GM12875 (cell line): ENCODE data around the gene PHF2.

Source experiments
- H3K4me3 ChIP-seq: one replicate; pipeline ENCODE4 v1.5.1; 2011; ENCODE audit warnings: low read depth, low read length, control low read depth
- TF ChIP-seq, protein P1 (sequence below): IDR thresholded peaks from 2 replicates; pipeline ENCODE4 v1.5.1; 2011; ENCODE audit warnings: low read depth, mild to moderate bottlenecking, control low read depth, inconsistent platforms, low read length, moderate library complexity, borderline replicate concordance; ENCODE audit not compliant: insufficient read depth

PHF2 gene

DNA sequence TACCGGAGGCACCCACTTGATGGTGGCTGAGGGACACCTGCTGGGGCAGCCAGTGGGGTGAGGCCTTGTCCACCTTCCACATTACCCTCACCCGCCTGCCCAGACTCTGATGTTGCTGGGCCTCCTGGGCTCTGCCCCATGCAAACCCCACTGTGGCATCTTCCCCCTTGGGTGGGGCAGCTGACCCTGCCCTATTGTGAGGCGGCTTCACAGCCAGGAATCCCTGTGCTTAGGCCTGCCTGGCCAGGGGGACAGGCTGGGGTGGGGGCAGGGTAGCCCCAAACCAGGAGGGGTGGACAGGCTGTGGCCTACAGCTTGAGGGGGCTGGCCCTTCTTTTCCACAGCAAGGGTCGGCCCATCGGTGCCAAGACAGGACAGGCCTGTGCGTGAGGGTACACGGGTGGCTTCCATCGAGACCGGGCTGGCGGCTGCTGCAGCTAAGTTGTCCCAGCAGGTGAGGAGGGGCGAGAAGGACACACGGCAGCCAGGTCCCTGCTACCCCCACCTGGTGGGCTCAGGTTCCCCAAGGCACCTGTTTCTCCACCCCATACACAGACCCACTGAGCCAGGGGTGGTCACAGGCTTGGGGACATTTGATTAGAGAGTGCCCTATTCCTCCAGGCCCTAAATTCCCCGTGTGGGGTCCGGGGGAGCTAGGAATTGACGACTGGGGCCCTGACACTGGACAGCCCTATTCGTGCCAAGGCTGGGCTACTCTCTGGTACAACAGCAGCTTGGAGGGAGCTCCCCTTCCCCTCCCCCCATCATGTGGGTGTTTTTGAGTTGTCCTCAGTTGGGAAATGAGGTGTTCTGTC lies 99.2 kb downstream of the PHF2 start:
- no peak overlapping the region for H3K4me3 ChIP-seq
- TF ChIP-seq, protein P1, sequence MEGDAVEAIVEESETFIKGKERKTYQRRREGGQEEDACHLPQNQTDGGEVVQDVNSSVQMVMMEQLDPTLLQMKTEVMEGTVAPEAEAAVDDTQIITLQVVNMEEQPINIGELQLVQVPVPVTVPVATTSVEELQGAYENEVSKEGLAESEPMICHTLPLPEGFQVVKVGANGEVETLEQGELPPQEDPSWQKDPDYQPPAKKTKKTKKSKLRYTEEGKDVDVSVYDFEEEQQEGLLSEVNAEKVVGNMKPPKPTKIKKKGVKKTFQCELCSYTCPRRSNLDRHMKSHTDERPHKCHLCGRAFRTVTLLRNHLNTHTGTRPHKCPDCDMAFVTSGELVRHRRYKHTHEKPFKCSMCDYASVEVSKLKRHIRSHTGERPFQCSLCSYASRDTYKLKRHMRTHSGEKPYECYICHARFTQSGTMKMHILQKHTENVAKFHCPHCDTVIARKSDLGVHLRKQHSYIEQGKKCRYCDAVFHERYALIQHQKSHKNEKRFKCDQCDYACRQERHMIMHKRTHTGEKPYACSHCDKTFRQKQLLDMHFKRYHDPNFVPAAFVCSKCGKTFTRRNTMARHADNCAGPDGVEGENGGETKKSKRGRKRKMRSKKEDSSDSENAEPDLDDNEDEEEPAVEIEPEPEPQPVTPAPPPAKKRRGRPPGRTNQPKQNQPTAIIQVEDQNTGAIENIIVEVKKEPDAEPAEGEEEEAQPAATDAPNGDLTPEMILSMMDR, result no peak

DNA sequence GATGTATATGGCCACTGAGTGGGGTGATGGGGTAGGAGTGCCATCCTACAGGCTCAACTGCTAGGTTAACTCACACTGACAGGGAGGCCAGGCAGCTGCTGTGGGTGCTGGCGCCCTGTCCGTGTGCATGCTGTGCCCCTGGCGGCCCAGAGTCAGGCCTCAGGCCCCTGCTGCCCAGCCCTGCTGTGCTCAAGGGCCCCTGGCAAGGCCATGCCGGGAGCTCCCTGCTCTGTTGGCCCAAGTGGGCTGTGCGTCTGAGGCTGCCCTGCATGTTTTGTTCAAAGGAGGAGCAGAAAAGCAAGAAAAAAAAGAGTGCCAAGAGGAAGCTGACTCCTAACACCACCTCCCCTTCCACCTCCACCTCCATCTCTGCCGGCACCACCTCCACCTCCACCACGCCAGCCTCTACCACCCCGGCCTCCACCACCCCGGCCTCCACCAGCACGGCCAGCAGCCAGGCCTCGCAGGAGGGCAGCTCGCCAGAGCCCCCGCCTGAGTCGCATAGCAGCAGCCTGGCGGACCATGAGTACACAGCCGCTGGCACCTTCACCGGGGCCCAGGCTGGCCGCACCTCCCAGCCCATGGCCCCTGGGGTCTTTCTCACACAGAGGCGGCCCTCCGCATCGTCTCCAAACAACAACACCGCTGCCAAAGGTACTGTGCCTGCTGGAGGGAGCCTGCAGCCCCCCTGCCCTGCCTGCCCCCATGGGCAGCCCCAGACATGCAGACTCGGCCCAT lies 100.1 kb downstream of the PHF2 start:
- no peak overlapping the region for H3K4me3 ChIP-seq
- TF ChIP-seq, protein P1, result no peak

DNA sequence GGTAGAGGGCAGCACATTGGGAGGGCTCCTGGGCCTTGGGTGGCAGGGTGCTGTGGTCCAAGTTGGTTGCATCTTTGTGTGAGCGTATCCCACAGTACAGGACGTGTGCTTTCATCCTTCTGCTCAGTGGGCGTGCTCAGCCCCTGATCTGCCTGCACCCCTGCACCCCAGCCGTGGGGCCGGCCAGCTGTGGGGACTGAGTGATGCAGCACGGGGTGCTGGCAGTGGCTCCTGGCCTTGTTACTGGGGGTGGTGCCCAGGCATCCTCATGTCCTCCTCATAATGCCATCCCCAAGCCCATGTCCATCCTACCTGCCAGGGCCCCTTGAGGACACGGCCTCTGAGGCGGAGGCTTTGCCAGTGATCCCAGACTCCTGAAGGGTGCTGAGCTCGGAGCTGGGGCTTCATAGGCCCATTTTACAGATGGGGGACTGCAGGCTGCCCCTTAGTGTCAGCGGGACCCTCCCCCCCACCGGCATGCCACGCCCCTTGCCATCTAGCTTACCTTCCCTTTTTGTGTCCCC lies 100.7 kb downstream of the PHF2 start:
- TF ChIP-seq, protein P1, result no peak
- H3K4me3 ChIP-seq, result no peak overlapping the region

DNA sequence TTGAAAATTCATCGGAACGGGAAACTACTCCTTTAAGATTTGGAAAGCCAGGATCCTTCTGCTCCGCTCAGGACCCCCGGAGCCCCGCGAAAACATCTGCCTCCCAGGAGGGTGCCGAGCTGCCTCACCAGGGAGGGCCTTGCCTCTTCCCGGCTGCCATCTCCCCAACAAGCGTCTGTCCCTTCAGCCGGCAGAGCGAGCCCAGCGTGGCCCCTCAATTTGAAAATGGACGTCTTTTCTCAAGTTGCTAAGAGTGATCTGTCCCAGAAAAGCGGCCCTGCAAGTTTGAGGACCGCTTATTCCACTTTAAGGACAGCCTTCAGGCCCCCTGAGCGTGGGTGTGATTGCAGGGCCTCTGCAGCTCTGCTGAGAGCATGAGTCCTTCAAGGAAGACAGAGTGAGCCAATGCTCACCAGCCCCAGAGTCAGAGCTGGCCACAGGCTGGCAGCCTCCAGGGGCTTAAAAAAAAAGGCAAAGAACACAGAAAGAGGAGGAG lies 101.3 kb downstream of the PHF2 start:
- TF ChIP-seq, protein P1, result no peak
- no peak overlapping the region for H3K4me3 ChIP-seq

DNA sequence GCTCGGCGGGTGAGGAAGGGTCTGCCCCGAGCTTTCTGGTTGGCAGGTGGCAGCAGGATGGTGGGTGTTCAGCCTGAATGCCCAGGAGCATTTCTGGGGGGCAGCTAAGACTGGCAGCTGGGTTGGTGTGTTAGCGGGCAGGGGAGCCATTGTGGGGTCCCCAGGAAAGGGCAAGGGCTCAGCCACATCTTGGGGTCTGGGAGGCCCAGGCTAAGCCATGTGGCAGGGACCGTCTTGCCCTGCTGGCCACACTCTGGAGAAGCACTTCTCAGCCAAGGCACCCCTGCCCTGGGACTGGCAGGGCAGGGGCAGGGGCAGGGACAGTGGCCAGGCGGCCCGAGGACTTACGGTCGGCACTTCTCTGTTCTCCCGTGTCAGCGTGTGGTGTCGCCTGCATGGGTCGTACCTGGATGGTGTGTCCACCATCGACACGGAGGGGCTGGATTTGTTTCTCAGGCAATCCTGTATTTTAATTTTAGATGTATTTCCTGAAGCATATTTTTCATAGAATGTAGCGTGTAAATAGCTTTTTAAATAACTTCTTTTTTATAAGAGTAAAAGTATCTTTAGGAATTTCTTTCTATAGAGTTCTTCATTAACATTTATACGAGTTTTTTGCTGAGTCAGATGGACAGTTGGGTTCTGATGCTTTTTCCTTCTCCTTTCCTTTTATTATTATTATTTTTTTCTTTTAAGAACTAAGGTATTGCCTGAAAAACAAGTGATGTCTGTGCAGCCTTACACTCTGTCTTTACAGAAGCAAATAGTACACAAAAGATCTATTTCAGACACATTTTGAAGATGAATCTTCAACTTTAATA lies 102.0 kb downstream of the PHF2 start:
- no peak overlapping the region for H3K4me3 ChIP-seq
- TF ChIP-seq, protein P1, result no peak

DNA sequence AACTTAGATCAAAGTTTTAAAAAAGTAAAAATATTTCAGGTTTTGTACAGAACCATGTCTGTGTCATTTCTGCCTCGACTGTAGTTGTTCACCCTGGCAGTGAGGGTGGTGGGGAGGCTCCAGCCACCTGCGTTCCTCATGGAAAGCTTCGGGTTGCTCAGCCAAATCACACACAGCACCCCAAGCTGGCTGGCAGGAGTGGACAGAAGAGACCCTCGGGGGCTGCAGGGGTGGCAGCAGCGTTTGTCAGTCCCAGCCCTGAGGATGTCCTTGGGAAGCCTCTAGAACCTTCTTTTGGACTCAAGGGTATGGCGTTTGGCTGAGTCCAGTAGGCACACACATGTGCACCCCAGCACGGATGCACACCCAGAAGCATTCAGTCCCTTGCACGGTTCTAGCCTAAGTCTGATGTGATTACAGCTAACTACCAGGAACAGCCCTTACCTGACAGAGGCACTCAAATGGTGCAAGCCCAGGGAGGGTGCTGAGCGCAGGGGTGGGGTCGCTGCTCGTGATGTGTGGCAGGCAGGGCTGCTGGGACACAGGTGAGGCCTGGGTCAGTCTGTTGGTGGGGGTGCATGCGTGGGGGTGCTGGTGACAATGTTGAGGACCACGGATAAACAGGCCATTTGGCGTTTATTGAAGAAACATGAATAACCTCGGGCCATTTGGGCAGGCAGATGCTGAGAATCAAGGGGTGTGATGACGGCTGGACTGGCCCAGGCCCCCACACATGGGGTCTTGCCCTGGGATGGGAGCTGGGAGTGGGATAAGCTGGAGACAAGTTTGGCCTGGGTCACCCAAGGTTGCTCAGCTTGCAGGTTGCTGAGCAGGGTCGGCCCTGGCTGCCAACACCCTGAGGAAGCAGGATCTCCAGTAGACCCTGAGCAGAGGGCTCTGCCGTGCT lies 103.4 kb downstream of the PHF2 start:
- TF ChIP-seq, protein P1, result no peak
- H3K4me3 ChIP-seq, result no peak overlapping the region
